Skin of body (tissue), 2 donors: Measurements from ENCODE around the gene PLEKHA7. TPM values are rescaled to one million over a fixed set of nuclear protein-coding genes. Genes with fewer than 3 reads are reported as not detected.

Source experiments
- DNase-seq: peaks from one replicate; lab custom pipeline; 2025; lab: John Stamatoyannopoulos, UW
- total RNA-seq: library from RNA; depleted of rRNA; stranded (reverse); fragments of >200 nt; gene quantifications from one replicate; pipeline ENCODE4 v1.2.3, GENCODE V29; 2014

Gene PLEKHA7
- total RNA-seq, 1 donor from 2014 or later = 19.9 TPM

GRCh38 chr11:16844268-16844771 is 169.9 kb downstream of the PLEKHA7 start:
- no peak for DNase-seq

- DNase-seq = no peak
Measured at GRCh38 chr11:16843294-16843693, 170.9 kb downstream of the PLEKHA7 start.

- DNase-seq = no peak
Measured at GRCh38 chr11:16841984-16842383, 172.2 kb downstream of the PLEKHA7 start.

- no peak for DNase-seq
Measured at GRCh38 chr11:16841481-16841880, 172.7 kb downstream of the PLEKHA7 start.

- DNase-seq = no peak
Measured at GRCh38 chr11:16840951-16841350, 173.3 kb downstream of the PLEKHA7 start.

GRCh38 chr11:16839821-16840220 is 174.4 kb downstream of the PLEKHA7 start:
- DNase-seq = no peak

- DNase-seq = no peak
Measured at GRCh38 chr11:16834384-16834783, 179.8 kb downstream of the PLEKHA7 start.

- no peak for DNase-seq
Measured at GRCh38 chr11:16833026-16833425, 181.2 kb downstream of the PLEKHA7 start.

- no peak for DNase-seq
Measured at GRCh38 chr11:16832193-16832539, 182.0 kb downstream of the PLEKHA7 start.

- DNase-seq = no peak
Measured at GRCh38 chr11:16831316-16832192, 182.7 kb downstream of the PLEKHA7 start.

GRCh38 chr11:16827139-16827538 is 187.1 kb downstream of the PLEKHA7 start:
- DNase-seq = no peak

GRCh38 chr11:16825968-16826367 is 188.2 kb downstream of the PLEKHA7 start:
- no peak for DNase-seq

- DNase-seq = no peak
Measured at GRCh38 chr11:16825101-16825500, 189.1 kb downstream of the PLEKHA7 start.

- peak; percentile 48 for DNase-seq
Measured at GRCh38 chr11:16820324-16821092, 193.7 kb downstream of the PLEKHA7 start.

GRCh38 chr11:16818284-16818683 is 195.9 kb downstream of the PLEKHA7 start:
- no peak for DNase-seq

- DNase-seq = no peak
Measured at GRCh38 chr11:16817351-16817750, 196.9 kb downstream of the PLEKHA7 start.

GRCh38 chr11:16816358-16817270 is 197.6 kb downstream of the PLEKHA7 start:
- DNase-seq = no peak

GRCh38 chr11:16815047-16815767 is 199.0 kb downstream of the PLEKHA7 start:
- no peak for DNase-seq

GRCh38 chr11:16814410-16815046 is 199.7 kb downstream of the PLEKHA7 start:
- no peak for DNase-seq

GRCh38 chr11:16813126-16813525 is 201.1 kb downstream of the PLEKHA7 start:
- no peak for DNase-seq
